WTC11 (cell line): ENCODE data around the gene FLT3. TPM values are rescaled to one million over a fixed set of nuclear protein-coding genes. Genes with fewer than 3 reads are reported as not detected.

Source experiments
- ATAC-seq: fragments of 200-7000 bp; cut with Tn5 transposase; 2 replicates; pipeline ENCODE4 v1.10.0; 2021; ENCODE audit warnings: mild to moderate bottlenecking, moderate library complexity
- CTCF ChIA-PET: fragments of 300-600 bp; sonication (Branson Sonifier 250); formaldehyde crosslinking; loops from one replicate; lab custom pipeline; 2021; ENCODE audit warnings: antibody characterized with exemption; lab: Charles Lee
- POLR2A ChIA-PET: fragments of 350-600 bp; sonication (Branson Sonifier 250); formaldehyde crosslinking; loops from one replicate; lab custom pipeline; 2021; ENCODE audit warnings: antibody characterized with exemption; lab: Charles Lee
- DNase-seq: peaks from one replicate; pipeline ENCODE4 v3.0.0; 2021; ENCODE audit warnings: low spot score
- H3K27ac Mint-ChIP-seq: 2 replicates; pipeline ENCODE4 v1.8.0; 2021; ENCODE audit warnings: mixed read lengths
- H3K27me3 Mint-ChIP-seq: 2 replicates; pipeline ENCODE4 v1.8.0; 2021; ENCODE audit warnings: low read depth, mild to moderate bottlenecking, moderate library complexity, mixed read lengths
- H3K36me3 Mint-ChIP-seq: 2 replicates; pipeline ENCODE4 v1.8.0; 2021; ENCODE audit warnings: mixed read lengths
- H3K4me1 Mint-ChIP-seq: 2 replicates; pipeline ENCODE4 v1.8.0; 2022; ENCODE audit warnings: mixed read lengths
- H3K4me3 Mint-ChIP-seq: 2 replicates; pipeline ENCODE4 v1.8.0; 2021; ENCODE audit warnings: mild to moderate bottlenecking, moderate library complexity, mixed read lengths
- H3K9me3 Mint-ChIP-seq: 2 replicates; pipeline ENCODE4 v1.8.0; 2021; ENCODE audit warnings: mixed read lengths
- ATF3 ChIP-seq: sonication (generic); formaldehyde crosslinking; conservative IDR thresholded peaks from 2 replicates; pipeline ENCODE4 v1.8.1; 2022; ENCODE audit warnings: mild to moderate bottlenecking, missing genetic modification reagents
- ATF6 ChIP-seq: sonication (generic); formaldehyde crosslinking; IDR thresholded peaks from 2 replicates; pipeline ENCODE4 v1.8.1; 2023; ENCODE audit warnings: mild to moderate bottlenecking, missing genetic modification reagents
- CBFB ChIP-seq: sonication (generic); formaldehyde crosslinking; IDR thresholded peaks from 2 replicates; pipeline ENCODE4 v1.8.1; 2022; ENCODE audit warnings: mild to moderate bottlenecking, low read depth, missing genetic modification reagents
- ETV6 ChIP-seq: sonication (generic); formaldehyde crosslinking; IDR thresholded peaks from 2 replicates; pipeline ENCODE4 v1.8.1; 2022; ENCODE audit warnings: mild to moderate bottlenecking, missing genetic modification reagents
- FOXK1 ChIP-seq: sonication (generic); formaldehyde crosslinking; IDR thresholded peaks from 2 replicates; pipeline ENCODE4 v1.8.0; 2022; ENCODE audit warnings: mild to moderate bottlenecking, moderate library complexity, missing genetic modification reagents
- GRHL2 ChIP-seq: fragments of 250-450 bp; sonication (Bioruptor Pico); IDR thresholded peaks from 2 replicates; pipeline ENCODE4 v1.8.0; 2022; ENCODE audit warnings: mild to moderate bottlenecking, moderate library complexity; ENCODE audit not compliant: insufficient replicate concordance, severe bottlenecking
- KAT7 ChIP-seq: sonication (generic); formaldehyde crosslinking; IDR thresholded peaks from 2 replicates; pipeline ENCODE4 v1.8.1; 2023; ENCODE audit warnings: missing genetic modification reagents, mild to moderate bottlenecking, borderline replicate concordance
- NFYB ChIP-seq: sonication (generic); formaldehyde crosslinking; conservative IDR thresholded peaks from 2 replicates; pipeline ENCODE4 v1.8.0; 2022; ENCODE audit warnings: low read depth, missing genetic modification reagents
- RORB ChIP-seq: fragments of 250-450 bp; sonication (Bioruptor Pico); IDR thresholded peaks from 2 replicates; pipeline ENCODE4 v1.9.0; 2021; ENCODE audit warnings: mild to moderate bottlenecking
- ZNF512 ChIP-seq: sonication (generic); formaldehyde crosslinking; IDR thresholded peaks from 2 replicates; pipeline ENCODE4 v1.8.1; 2022; ENCODE audit warnings: missing genetic modification reagents, borderline replicate concordance
- ZNF532 ChIP-seq: fragments of 250-450 bp; sonication (Bioruptor Pico); IDR thresholded peaks from 2 replicates; pipeline ENCODE4 v1.9.0; 2021; ENCODE audit warnings: mild to moderate bottlenecking, borderline replicate concordance
- total RNA-seq: library from RNA; stranded (reverse); gene quantifications from 3 replicates; pipeline ENCODE4 v1.2.3, GENCODE V29; 2021
- TF ChIP-seq, protein P1 (sequence below): sonication (generic); formaldehyde crosslinking; IDR thresholded peaks from 2 replicates; pipeline ENCODE4 v1.8.0; 2022; ENCODE audit warnings: mild to moderate bottlenecking, missing genetic modification reagents
- TF ChIP-seq, protein P2 (sequence below): fragments of 250-450 bp; sonication (Bioruptor Pico); IDR thresholded peaks from 2 replicates; pipeline ENCODE4 v1.9.0; 2021; ENCODE audit warnings: moderate library complexity, mild to moderate bottlenecking, inconsistent platforms, borderline replicate concordance
- TF ChIP-seq, protein P3 (sequence below): fragments of 250-450 bp; sonication (Bioruptor Pico); conservative IDR thresholded peaks from 2 replicates; pipeline ENCODE4 v1.9.0; 2021; ENCODE audit warnings: mild to moderate bottlenecking
- TF ChIP-seq, protein P4 (sequence below): sonication (generic); formaldehyde crosslinking; IDR thresholded peaks from 2 replicates; pipeline ENCODE4 v1.8.0; 2022; ENCODE audit warnings: mild to moderate bottlenecking, missing genetic modification reagents

FLT3 gene
- total RNA-seq, 1 experiment from 2014 or later, result 0.15 TPM

- no peak for DNase-seq
- Mint-ChIP-seq H3K4me1 (peaks cover under 1% of the 10 kb centered on the region; the same call in 1 of the 2 replicates), H3K4me3 (no peak overlapping the region)
Observed at GRCh38 chr13:28094306-28094705, 6.1 kb downstream of the FLT3 start.

DNA sequence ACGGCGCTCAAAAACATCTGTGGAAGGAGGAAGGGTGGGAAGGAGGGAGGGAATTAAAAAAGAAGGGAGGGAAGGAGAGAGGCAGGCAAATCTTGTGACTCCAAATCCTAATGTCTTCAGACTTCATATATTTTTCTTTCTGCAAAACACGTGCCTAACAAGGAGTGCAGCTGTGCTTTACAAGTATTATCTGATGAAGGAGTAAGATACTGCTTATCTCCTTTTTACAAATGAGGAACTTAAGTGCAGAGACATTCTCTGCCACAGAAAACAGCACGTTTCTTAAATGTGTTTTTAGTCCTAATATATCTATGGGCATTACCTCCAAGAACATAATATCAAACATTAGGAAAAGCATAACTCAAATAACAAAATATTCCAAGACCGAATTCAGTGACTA is 6.5 kb downstream of the FLT3 start:
- no peak overlapping the region for H3K27ac Mint-ChIP-seq
- H3K9me3 Mint-ChIP-seq, result no peaks in the 10 kb centered on the region
- ATAC-seq, result no peak
- CTCF ChIA-PET, result no interaction called here
- H3K4me3 Mint-ChIP-seq, result no peak overlapping the region
- POLR2A ChIA-PET, result no interaction called here
- peaks cover 45% of the 10 kb centered on the region for H3K27me3 Mint-ChIP-seq
- TF ChIP-seq, protein P1, sequence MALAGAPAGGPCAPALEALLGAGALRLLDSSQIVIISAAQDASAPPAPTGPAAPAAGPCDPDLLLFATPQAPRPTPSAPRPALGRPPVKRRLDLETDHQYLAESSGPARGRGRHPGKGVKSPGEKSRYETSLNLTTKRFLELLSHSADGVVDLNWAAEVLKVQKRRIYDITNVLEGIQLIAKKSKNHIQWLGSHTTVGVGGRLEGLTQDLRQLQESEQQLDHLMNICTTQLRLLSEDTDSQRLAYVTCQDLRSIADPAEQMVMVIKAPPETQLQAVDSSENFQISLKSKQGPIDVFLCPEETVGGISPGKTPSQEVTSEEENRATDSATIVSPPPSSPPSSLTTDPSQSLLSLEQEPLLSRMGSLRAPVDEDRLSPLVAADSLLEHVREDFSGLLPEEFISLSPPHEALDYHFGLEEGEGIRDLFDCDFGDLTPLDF (CRISPR knock-in tag), result no peak
- TF ChIP-seq, protein P2, sequence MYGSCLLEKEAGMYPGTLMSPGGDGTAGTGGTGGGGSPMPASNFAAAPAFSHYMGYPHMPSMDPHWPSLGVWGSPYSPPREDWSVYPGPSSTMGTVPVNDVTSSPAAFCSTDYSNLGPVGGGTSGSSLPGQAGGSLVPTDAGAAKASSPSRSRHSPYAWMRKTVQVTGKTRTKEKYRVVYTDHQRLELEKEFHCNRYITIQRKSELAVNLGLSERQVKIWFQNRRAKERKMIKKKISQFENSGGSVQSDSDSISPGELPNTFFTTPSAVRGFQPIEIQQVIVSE, result no peak
- TF ChIP-seq ETV6 (CRISPR knock-in tag) (no peak), CBFB (CRISPR knock-in tag) (no peak)
- DNase-seq, result no peak
- H3K4me1 Mint-ChIP-seq, result no peaks in the 10 kb centered on the region
- no peaks in the 10 kb centered on the region for H3K36me3 Mint-ChIP-seq

More at GRCh38 chr13:28094306-28094705, 6.1 kb downstream of the FLT3 start:
- Mint-ChIP-seq H3K9me3 (no peaks in the 10 kb centered on the region), H3K36me3 (no peaks in the 10 kb centered on the region), H3K27me3 (peaks cover 49% of the 10 kb centered on the region), H3K27ac (no peak overlapping the region)
- no peak for ATAC-seq
- CTCF ChIA-PET, result no interaction called here
- POLR2A ChIA-PET, result no interaction called here
- TF ChIP-seq, protein P3, sequence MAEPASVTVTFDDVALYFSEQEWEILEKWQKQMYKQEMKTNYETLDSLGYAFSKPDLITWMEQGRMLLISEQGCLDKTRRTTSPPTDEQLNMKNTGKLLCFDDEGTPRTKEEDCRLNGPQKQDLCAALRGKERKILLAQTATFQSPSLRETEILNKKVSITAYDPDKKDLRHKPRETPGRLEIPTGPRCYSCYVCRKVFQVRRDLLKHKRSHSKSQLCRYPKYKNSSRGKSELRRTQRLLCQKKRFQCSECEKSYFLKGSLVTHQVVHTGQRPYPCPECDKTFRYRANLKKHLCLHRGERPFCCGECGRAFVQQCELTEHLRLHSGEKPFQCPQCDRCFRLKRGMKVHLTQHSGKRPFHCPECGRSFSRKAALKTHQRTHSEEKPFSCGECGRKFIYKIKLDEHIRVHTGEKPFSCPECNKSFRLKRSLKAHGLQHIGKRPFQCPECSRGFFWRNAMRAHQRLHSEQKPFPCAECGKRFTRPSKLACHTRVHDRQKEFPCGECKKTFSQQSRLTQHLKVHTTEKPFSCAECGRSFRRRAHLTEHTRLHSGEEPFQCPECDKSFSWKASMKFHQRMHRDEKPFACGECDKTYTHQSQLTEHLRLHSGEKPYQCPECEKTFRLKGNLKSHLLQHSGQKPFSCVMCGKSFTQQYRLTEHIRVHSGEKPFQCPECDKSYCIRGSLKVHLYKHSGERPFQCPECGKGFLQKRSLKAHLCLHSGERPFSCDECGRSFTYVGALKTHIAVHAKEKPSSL (CRISPR knock-in tag), result no peak
- TF ChIP-seq ATF3 (CRISPR knock-in tag), result no peak
- TF ChIP-seq, protein P4, sequence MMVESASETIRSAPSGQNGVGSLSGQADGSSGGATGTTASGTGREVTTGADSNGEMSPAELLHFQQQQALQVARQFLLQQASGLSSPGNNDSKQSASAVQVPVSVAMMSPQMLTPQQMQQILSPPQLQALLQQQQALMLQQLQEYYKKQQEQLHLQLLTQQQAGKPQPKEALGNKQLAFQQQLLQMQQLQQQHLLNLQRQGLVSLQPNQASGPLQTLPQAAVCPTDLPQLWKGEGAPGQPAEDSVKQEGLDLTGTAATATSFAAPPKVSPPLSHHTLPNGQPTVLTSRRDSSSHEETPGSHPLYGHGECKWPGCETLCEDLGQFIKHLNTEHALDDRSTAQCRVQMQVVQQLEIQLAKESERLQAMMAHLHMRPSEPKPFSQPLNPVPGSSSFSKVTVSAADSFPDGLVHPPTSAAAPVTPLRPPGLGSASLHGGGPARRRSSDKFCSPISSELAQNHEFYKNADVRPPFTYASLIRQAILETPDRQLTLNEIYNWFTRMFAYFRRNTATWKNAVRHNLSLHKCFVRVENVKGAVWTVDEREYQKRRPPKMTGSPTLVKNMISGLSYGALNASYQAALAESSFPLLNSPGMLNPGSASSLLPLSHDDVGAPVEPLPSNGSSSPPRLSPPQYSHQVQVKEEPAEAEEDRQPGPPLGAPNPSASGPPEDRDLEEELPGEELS (CRISPR knock-in tag), result no peak

GRCh38 chr13:28092431-28092830 is 7.9 kb downstream of the FLT3 start:
- Mint-ChIP-seq H3K27ac (no peak overlapping the region), H3K36me3 (no peaks in the 10 kb centered on the region), H3K4me1 (no peaks in the 10 kb centered on the region), H3K27me3 (peaks cover 33% of the 10 kb centered on the region), H3K4me3 (no peak overlapping the region), H3K9me3 (no peaks in the 10 kb centered on the region)
- CTCF ChIA-PET, result interaction anchor here (0.8 kb wide), 1 partner anchor 33 kb away, joined by 7 read pairs; no protein-coding TSS in a partner anchor
- POLR2A ChIA-PET, result no interaction called here
- ATAC-seq (no peak), DNase-seq (no peak)
- no peak for TF ChIP-seq RORB
- TF ChIP-seq NFYB (CRISPR knock-in tag), result no peak
- no peak for TF ChIP-seq ZNF532 (CRISPR knock-in tag)
- no peak for TF ChIP-seq KAT7
- TF ChIP-seq ATF6 (CRISPR knock-in tag), result no peak
- no peak for TF ChIP-seq FOXK1 (CRISPR knock-in tag)
- no peak for TF ChIP-seq ZNF512 (CRISPR knock-in tag)
- no peak for TF ChIP-seq GRHL2 (CRISPR knock-in tag)
